Immature natural killer cell (primary cell): ENCODE results near the gene MAGI1. TPM values are rescaled to one million over a fixed set of nuclear protein-coding genes. Genes with fewer than 3 reads are reported as not detected.

Experiments used
- DNase-seq, 3 donors: peaks; one replicate each; pipeline ENCODE4 v3.0.0; 2022; ENCODE audit warnings: mixed read lengths in 1 of 3
- H3K27ac Mint-ChIP-seq, 6 donors: one replicate each; pipeline ENCODE4 v1.8.0; 2020; ENCODE audit warnings: mixed read lengths in 6 of 6, mild to moderate bottlenecking in 5 of 6, inconsistent platforms in 4 of 6, moderate library complexity in 3 of 6
- H3K27me3 Mint-ChIP-seq, 3 donors: one replicate each; pipeline ENCODE4 v1.8.0; 2020 to 2021; ENCODE audit warnings: low read depth in 3 of 3, mild to moderate bottlenecking in 3 of 3, mixed read lengths in 3 of 3, moderate library complexity in 3 of 3, inconsistent platforms in 1 of 3
- H3K36me3 Mint-ChIP-seq, 3 donors: one replicate each; pipeline ENCODE4 v1.8.0; 2020; ENCODE audit warnings: mixed read lengths in 3 of 3, inconsistent platforms in 2 of 3, mild to moderate bottlenecking in 2 of 3
- H3K4me1 Mint-ChIP-seq, 2 donors: one replicate each; pipeline ENCODE4 v1.8.0; 2020; ENCODE audit warnings: inconsistent platforms in 2 of 2, mild to moderate bottlenecking in 2 of 2, mixed read lengths in 2 of 2, moderate library complexity in 1 of 2
- H3K4me3 Mint-ChIP-seq, 5 donors: one replicate each; pipeline ENCODE4 v1.8.0; 2020; ENCODE audit warnings: mild to moderate bottlenecking in 5 of 5, mixed read lengths in 5 of 5, inconsistent platforms in 3 of 5, moderate library complexity in 3 of 5
- H3K9me3 Mint-ChIP-seq, 6 donors: one replicate each; pipeline ENCODE4 v1.8.0; 2020; ENCODE audit warnings: mild to moderate bottlenecking in 6 of 6, mixed read lengths in 6 of 6, inconsistent platforms in 4 of 6, moderate library complexity in 3 of 6
- polyA plus RNA-seq, 3 donors: library from polyadenylated mRNA; unstranded; fragments of 300-500 nt; fragmentation: Illumina TruSeq; gene quantifications; one replicate each; pipeline ENCODE4 v1.2.3, GENCODE V29; 2021

MAGI1 gene
- polyA plus RNA-seq, result not detected

DNA sequence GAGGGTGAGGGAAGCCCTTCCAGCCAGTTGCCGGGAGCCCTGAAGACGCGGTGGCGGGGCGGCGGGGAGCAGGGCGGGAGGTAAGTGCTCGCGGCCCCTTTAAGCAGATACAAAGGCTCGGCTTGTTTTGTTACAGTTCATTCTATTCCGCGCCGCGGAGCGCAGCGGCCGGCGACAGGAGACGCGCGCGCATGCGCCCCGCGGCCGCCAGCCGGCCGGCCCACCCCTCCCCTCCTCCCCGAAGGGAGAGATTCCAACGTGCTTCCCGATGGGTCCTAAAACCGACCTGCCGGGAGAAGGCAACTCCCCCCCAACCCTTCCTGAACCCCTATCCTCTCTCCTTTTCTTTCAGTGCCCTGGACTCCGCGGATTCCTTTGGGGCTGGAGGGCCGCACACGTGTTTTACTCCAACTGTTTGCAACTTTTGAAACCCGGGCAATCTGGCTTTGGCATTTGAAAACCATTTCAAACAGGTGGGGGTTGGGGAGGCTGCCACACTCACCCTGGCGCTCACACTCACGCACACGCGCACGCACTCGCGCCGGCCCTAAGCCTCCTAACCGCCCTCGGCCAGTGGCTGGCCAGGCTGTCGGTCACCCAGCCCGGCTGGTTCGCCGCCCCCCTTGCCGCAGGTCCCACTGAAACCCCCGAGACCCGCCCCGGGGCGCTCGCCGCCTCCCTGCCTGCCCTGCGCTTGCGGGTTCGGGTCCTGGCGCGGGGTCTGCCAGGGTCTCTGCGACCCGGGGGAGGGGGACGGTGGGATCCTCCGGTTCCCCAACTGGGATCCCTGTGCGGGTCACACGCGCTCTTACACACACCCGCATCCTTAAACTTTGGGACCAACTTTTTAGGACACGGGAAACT is at the start of gene MAGI1:
Gene MAGI1 (minus strand): TSS at position 193 of the 864 bp plus-strand sequence. CDS start 610 bp downstream, outside the sequence.
- no peaks in the 10 kb centered on the region for H3K36me3 Mint-ChIP-seq
- H3K27ac Mint-ChIP-seq, result no peak within 1 kb of the TSS
- peaks cover 0 to 1% of the 10 kb centered on the region in 2 donors for H3K4me1 Mint-ChIP-seq
- DNase-seq, result no peak
- H3K4me3 Mint-ChIP-seq, result peak within 1 kb of the TSS in 4 of 5 donors; percentile 36 to 74 (median 54)
- H3K27me3 Mint-ChIP-seq, result peaks cover 20 to 30% (median 21%) of the 10 kb centered on the region in 3 donors
- no peaks in the 10 kb centered on the region for H3K9me3 Mint-ChIP-seq

- Mint-ChIP-seq H3K36me3 (no peaks in the 10 kb centered on the region), H3K4me3 (no peak overlapping the region), H3K9me3 (peaks cover 0 to under 1% (median 0%) of the 10 kb centered on the region in 6 donors), H3K27ac (no peak overlapping the region), H3K4me1 (no peaks in the 10 kb centered on the region), H3K27me3 (peaks cover 0 to 3% (median 0%) of the 10 kb centered on the region in 3 donors)
- DNase-seq, result no peak
Observed at GRCh38 chr3:66083784-66084213, 45.1 kb upstream of the MAGI1 start.

DNA sequence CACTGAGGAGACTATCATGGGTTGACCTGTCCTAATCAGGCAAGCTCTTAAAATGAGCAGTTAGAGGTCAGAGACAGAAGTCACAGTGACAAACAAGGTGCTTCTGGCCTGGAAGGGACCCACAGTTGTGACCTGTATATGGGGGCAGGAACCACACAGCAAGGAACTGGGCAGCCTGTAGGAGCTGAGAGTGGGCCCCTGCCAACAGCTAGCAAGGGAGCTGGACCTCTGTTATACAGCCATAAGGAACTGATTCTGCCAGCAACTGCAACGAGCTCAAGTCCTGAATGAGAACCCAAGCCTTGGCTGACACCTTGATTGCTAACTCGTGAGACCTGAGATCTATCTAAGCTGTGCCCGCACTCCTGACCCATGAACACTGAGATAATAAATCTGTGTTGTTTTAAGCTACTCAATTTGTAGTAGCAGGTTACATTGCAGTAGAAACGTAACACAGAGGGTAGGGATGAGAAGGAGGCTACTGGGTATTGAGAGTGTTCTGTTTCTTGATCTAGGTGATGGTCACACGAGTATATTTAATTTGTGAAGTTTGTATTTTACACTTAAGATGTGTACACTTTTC is 44.5 kb upstream of the MAGI1 start:
- DNase-seq, result no peak
- H3K4me1 Mint-ChIP-seq, result no peaks in the 10 kb centered on the region
- no peak overlapping the region for H3K27ac Mint-ChIP-seq
- H3K27me3 Mint-ChIP-seq, result peaks cover 0 to 3% (median 0%) of the 10 kb centered on the region in 3 donors
- peaks cover 0 to 2% (median 0%) of the 10 kb centered on the region in 6 donors for H3K9me3 Mint-ChIP-seq
- no peak overlapping the region for H3K4me3 Mint-ChIP-seq
- H3K36me3 Mint-ChIP-seq, result no peaks in the 10 kb centered on the region

DNA sequence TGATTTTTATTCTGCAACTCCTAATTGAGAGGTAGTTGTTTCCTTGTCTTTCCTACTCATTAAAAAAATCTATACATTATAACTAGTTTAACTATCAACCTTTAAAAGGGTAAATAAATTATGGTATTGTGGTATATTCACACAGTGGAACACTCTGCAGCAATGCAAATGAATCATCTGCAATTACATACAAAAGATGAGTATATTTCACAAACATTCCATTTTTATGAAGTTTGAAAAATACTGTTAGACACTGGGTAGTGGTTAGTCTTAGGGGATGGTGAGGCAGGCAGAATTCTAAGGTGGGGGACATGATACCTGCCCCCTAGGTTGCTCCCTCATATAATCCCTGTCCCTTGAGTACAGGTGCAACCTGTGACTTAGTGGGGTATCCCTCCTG is 44.0 kb upstream of the MAGI1 start:
- H3K4me1 Mint-ChIP-seq, result no peaks in the 10 kb centered on the region
- peaks cover 0 to 2% (median 0%) of the 10 kb centered on the region in 6 donors for H3K9me3 Mint-ChIP-seq
- peaks cover 0 to 3% (median 0%) of the 10 kb centered on the region in 3 donors for H3K27me3 Mint-ChIP-seq
- H3K27ac Mint-ChIP-seq, result no peak overlapping the region
- no peak for DNase-seq
- H3K36me3 Mint-ChIP-seq, result no peaks in the 10 kb centered on the region
- no peak overlapping the region for H3K4me3 Mint-ChIP-seq

DNA sequence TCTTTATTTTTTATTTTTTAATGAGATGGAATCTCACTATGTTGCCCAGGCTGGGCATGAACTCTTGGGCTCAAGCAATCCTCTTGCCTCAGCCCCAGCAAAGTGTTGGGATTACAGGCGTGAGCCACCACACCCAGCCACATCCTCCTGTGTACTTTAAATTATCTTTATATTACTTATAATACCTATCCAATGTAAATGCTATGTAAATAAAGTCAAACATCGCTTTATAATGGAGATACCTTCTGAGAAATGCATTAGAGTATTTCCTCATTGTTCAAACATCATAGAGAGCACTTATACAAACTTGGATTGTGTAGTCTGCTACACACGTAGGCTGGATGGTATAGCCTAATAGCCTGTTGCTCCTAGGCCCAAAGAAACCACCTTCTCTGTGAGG is 41.4 kb upstream of the MAGI1 start:
- H3K27ac Mint-ChIP-seq, result no peak overlapping the region
- no peaks in the 10 kb centered on the region for H3K36me3 Mint-ChIP-seq
- no peak for DNase-seq
- no peaks in the 10 kb centered on the region for H3K4me1 Mint-ChIP-seq
- H3K27me3 Mint-ChIP-seq, result peaks cover 0 to 3% (median 3%) of the 10 kb centered on the region in 3 donors
- H3K4me3 Mint-ChIP-seq, result no peak overlapping the region
- peaks cover 0 to 2% (median 0%) of the 10 kb centered on the region in 6 donors for H3K9me3 Mint-ChIP-seq

- H3K27me3 Mint-ChIP-seq, result peaks cover 0 to 3% (median 3%) of the 10 kb centered on the region in 3 donors
- H3K4me3 Mint-ChIP-seq, result no peak overlapping the region
- H3K9me3 Mint-ChIP-seq, result peaks cover 0 to 3% (median 0%) of the 10 kb centered on the region in 6 donors
- DNase-seq, result no peak
- H3K27ac Mint-ChIP-seq, result no peak overlapping the region
- H3K36me3 Mint-ChIP-seq, result no peaks in the 10 kb centered on the region
- no peaks in the 10 kb centered on the region for H3K4me1 Mint-ChIP-seq
Observed at GRCh38 chr3:66077973-66078372, 39.3 kb upstream of the MAGI1 start.

- Mint-ChIP-seq H3K27me3 (peaks cover 0 to 3% (median 3%) of the 10 kb centered on the region in 3 donors), H3K36me3 (no peaks in the 10 kb centered on the region), H3K27ac (no peak overlapping the region), H3K4me3 (no peak overlapping the region), H3K9me3 (peaks cover 0 to 3% (median 0%) of the 10 kb centered on the region in 6 donors), H3K4me1 (no peaks in the 10 kb centered on the region)
- no peak for DNase-seq
Observed at GRCh38 chr3:66076861-66077470, 38.2 kb upstream of the MAGI1 start.

GRCh38 chr3:66075281-66075680 is 36.6 kb upstream of the MAGI1 start:
- Mint-ChIP-seq H3K36me3 (no peaks in the 10 kb centered on the region), H3K4me1 (no peaks in the 10 kb centered on the region), H3K4me3 (no peak overlapping the region), H3K27ac (no peak overlapping the region), H3K27me3 (peaks cover 0 to 3% (median 0%) of the 10 kb centered on the region in 3 donors), H3K9me3 (peaks cover 0 to 3% (median 0%) of the 10 kb centered on the region in 6 donors)
- DNase-seq, result no peak

GRCh38 chr3:66073464-66074141 is 34.9 kb upstream of the MAGI1 start:
- H3K27me3 Mint-ChIP-seq, result peaks cover 0 to 3% (median 1%) of the 10 kb centered on the region in 3 donors
- no peak for DNase-seq
- H3K27ac Mint-ChIP-seq, result no peak overlapping the region
- no peaks in the 10 kb centered on the region for H3K36me3 Mint-ChIP-seq
- H3K9me3 Mint-ChIP-seq, result peaks cover 0 to 4% (median 2%) of the 10 kb centered on the region in 6 donors
- no peak overlapping the region for H3K4me3 Mint-ChIP-seq
- no peaks in the 10 kb centered on the region for H3K4me1 Mint-ChIP-seq

GRCh38 chr3:66068255-66068654 is 29.5 kb upstream of the MAGI1 start:
- Mint-ChIP-seq H3K4me3 (no peak overlapping the region), H3K27ac (no peak overlapping the region), H3K27me3 (peaks cover 1 to 5% (median 1%) of the 10 kb centered on the region in 3 donors), H3K9me3 (peaks cover 0 to 9% (median 6%) of the 10 kb centered on the region in 6 donors), H3K4me1 (no peaks in the 10 kb centered on the region), H3K36me3 (no peaks in the 10 kb centered on the region)
- no peak for DNase-seq

GRCh38 chr3:66066963-66067617 is 28.4 kb upstream of the MAGI1 start:
- Mint-ChIP-seq H3K4me1 (no peaks in the 10 kb centered on the region), H3K9me3 (peaks cover 0 to 13% (median 6%) of the 10 kb centered on the region in 6 donors), H3K27me3 (peaks cover 1 to 5% (median 5%) of the 10 kb centered on the region in 3 donors), H3K36me3 (no peaks in the 10 kb centered on the region), H3K4me3 (no peak overlapping the region), H3K27ac (no peak overlapping the region)
- no peak for DNase-seq

- H3K27ac Mint-ChIP-seq, result no peak overlapping the region
- H3K9me3 Mint-ChIP-seq, result peaks cover 0 to 2% (median 0%) of the 10 kb centered on the region in 6 donors
- H3K4me1 Mint-ChIP-seq, result no peaks in the 10 kb centered on the region
- no peak for DNase-seq
- H3K4me3 Mint-ChIP-seq, result no peak overlapping the region
- no peaks in the 10 kb centered on the region for H3K36me3 Mint-ChIP-seq
- H3K27me3 Mint-ChIP-seq, result peaks cover 0 to 1% (median 0%) of the 10 kb centered on the region in 3 donors
Observed at GRCh38 chr3:66055289-66055688, 16.6 kb upstream of the MAGI1 start.

DNA sequence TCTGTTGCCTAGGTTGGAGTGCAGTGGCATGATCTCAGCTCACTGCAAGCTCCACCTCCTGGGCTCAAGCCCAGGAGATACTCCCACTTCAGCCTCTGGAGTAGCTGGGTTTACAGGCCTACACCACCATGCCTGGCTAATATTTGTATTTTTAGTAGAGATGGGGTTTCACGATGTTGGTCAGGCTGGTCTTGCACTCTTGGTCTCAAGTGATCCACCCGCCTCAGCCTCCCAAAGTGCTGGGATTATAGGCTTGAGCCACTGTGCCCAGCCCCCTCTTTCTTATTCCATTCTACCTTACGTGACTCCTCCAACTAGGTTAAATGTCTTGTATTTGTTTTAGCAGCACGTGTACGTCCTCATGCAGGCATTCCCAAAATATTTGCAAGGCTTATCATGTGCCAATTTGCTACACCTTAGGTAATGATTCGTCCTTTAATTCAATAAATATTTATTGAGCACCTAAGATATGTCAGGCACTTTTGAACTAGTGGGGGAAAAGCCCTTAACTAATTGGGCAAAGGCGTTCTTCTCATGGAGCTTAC is 14.9 kb upstream of the MAGI1 start:
- DNase-seq, result no peak
- Mint-ChIP-seq H3K4me3 (no peak overlapping the region), H3K36me3 (no peaks in the 10 kb centered on the region), H3K4me1 (no peaks in the 10 kb centered on the region), H3K27ac (no peak overlapping the region), H3K9me3 (peaks cover 0 to 2% (median 0%) of the 10 kb centered on the region in 6 donors), H3K27me3 (peaks cover 0 to under 1% (median 0%) of the 10 kb centered on the region in 3 donors)
